A549 treated with Hydrocortisone at 1 μM for 4 hours (cell line): Measurements from ENCODE around the gene CYP4B1. TPM values are rescaled to one million over a fixed set of nuclear protein-coding genes. Genes with fewer than 3 reads are reported as not detected.

ENCODE experiments used
- total RNA-seq: library from RNA; stranded (reverse); fragments of 200-300 nt; extraction: Qiagen RNA extraction; gene quantifications from 5 replicates; pipeline ENCODE4 v1.2.3, GENCODE V29; 2022

The CYP4B1 gene
- total RNA-seq: 0.09 to 0.10 TPM (median 0.10 TPM) in 3 of 5 replicates, not detected in the others

DNA sequence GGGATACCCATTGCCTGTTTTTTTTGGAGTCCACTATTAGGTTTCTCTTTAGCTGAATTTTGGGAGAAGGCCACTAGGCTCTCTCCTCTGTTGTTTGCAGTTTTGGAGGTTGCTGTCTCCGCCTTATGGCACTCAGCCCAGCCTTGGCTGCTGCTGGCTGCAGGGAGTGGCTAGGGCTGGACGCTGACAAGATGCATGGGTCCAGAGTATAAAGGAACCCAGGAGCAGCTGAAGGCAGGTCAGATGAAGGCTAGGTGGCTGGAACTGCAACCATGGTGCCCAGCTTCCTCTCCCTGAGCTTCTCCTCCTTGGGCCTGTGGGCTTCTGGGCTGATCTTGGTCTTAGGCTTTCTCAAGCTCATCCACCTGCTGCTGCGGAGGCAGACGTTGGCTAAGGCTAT, at the start of gene CYP4B1:
Gene CYP4B1, plus strand, starts transcription at position 237 of the 400 bp plus-strand sequence. Its CDS starts 36 bp downstream, at position 273.

Other genes starting within 250 kb of the CYP4B1 start
- gene KNCN, start 247.4 kb upstream of the CYP4B1 start, total RNA-seq: not detected in 5 replicates
- 18.3 to 23.4 TPM (median 20.1 TPM) in 5 replicates for gene MKNK1, start 194.8 kb upstream of the CYP4B1 start, total RNA-seq
- gene MOB3C, start 182.2 kb upstream of the CYP4B1 start, total RNA-seq: 3.2 to 4.4 TPM (median 4.1 TPM) in 5 replicates
- gene ATPAF1, start 130.7 kb upstream of the CYP4B1 start, total RNA-seq: 31.2 to 34.8 TPM (median 33.9 TPM) in 5 replicates
- 0.16 TPM in 1 of 5 replicates, not detected in the others for gene TEX38, start 127.2 kb upstream of the CYP4B1 start, total RNA-seq
- gene EFCAB14, start 79.9 kb upstream of the CYP4B1 start, total RNA-seq: 22.3 to 35.4 TPM (median 25.9 TPM) in 5 replicates
- gene CYP4A11, start 142.4 kb downstream of the CYP4B1 start, total RNA-seq: not detected in 5 replicates
- 0.09 TPM in 1 of 5 replicates, not detected in the others for gene CYP4X1, start 224.6 kb downstream of the CYP4B1 start, total RNA-seq